Trophoblast cell (in vitro differentiated cells and primary cell): ENCODE results near the gene ITGA2B.

Experiments
- DNase-seq, 2 donors: peaks; one replicate each; pipeline ENCODE4 v3.0.0-alpha.2; 2016
- H2AFZ ChIP-seq: 2 replicates; pipeline ENCODE4 v1.6.1; 2013; ENCODE audit warnings: low read length, moderate library complexity, mild to moderate bottlenecking; ENCODE audit not compliant: insufficient read depth, poor library complexity
- H2AK5ac ChIP-seq: 2 replicates; pipeline ENCODE4 v1.6.1; 2013; ENCODE audit warnings: mild to moderate bottlenecking, low read length
- H2BK120ac ChIP-seq: 2 replicates; pipeline ENCODE4 v1.6.1; 2013; ENCODE audit warnings: low read length, mild to moderate bottlenecking, moderate library complexity; ENCODE audit not compliant: insufficient read depth, poor library complexity
- H2BK12ac ChIP-seq: 2 replicates; pipeline ENCODE4 v1.6.1; 2013; ENCODE audit warnings: mild to moderate bottlenecking, low read length, moderate library complexity
- H2BK5ac ChIP-seq: 2 replicates; pipeline ENCODE4 v1.6.1; 2013; ENCODE audit warnings: low read length, low read depth, moderate library complexity, mild to moderate bottlenecking; ENCODE audit not compliant: poor library complexity
- H3K14ac ChIP-seq: 2 replicates; pipeline ENCODE4 v1.6.1; 2013; ENCODE audit warnings: mild to moderate bottlenecking, low read length
- H3K18ac ChIP-seq: 2 replicates; pipeline ENCODE4 v1.6.1; 2013; ENCODE audit warnings: mild to moderate bottlenecking, low read length
- H3K23ac ChIP-seq: 2 replicates; pipeline ENCODE4 v1.6.1; 2013; ENCODE audit warnings: low read length
- H3K27ac ChIP-seq: 2 replicates; pipeline ENCODE4 v1.5.1; 2013; ENCODE audit warnings: low read depth, mild to moderate bottlenecking, inconsistent platforms, low read length, moderate library complexity
- H3K27me3 ChIP-seq: 2 replicates; pipeline ENCODE4 v1.6.1; 2013; ENCODE audit warnings: inconsistent platforms, mild to moderate bottlenecking, low read length, moderate library complexity; ENCODE audit not compliant: insufficient read depth
- H3K36me3 ChIP-seq, 2 experiments: 1 replicate in 1 of 2; 2 replicates in 1 of 2; pipeline ENCODE4 v1.6.1; 2013; ENCODE audit warnings: low read length in 2 of 2, mild to moderate bottlenecking in 2 of 2, moderate library complexity in 1 of 2; ENCODE audit not compliant: insufficient read depth in 2 of 2, control insufficient read depth in 1 of 2
- H3K4ac ChIP-seq: 2 replicates; pipeline ENCODE4 v1.6.1; 2013; ENCODE audit warnings: low read depth, mild to moderate bottlenecking, low read length, moderate library complexity
- H3K4me1 ChIP-seq, 2 experiments: 1 replicate in 1 of 2; 2 replicates in 1 of 2; pipeline ENCODE4 v1.6.1; 2013; ENCODE audit warnings: low read length in 2 of 2, mild to moderate bottlenecking in 2 of 2, moderate library complexity in 1 of 2; ENCODE audit not compliant: insufficient read depth in 2 of 2, control insufficient read depth in 1 of 2
- H3K4me2 ChIP-seq: 2 replicates; pipeline ENCODE4 v1.6.1; 2013; ENCODE audit warnings: inconsistent platforms, mild to moderate bottlenecking, low read length, moderate library complexity
- H3K4me3 ChIP-seq: 2 replicates; pipeline ENCODE4 v1.5.1; 2013; ENCODE audit warnings: mild to moderate bottlenecking, low read depth, low read length, inconsistent platforms
- H3K79me1 ChIP-seq: one replicate; pipeline ENCODE4 v1.6.1; 2013; ENCODE audit warnings: low read length
- H3K79me2 ChIP-seq: 2 replicates; pipeline ENCODE4 v1.6.1; 2013; ENCODE audit warnings: low read length, mild to moderate bottlenecking; ENCODE audit not compliant: control insufficient read depth, insufficient read depth, poor library complexity
- H3K9ac ChIP-seq: 2 replicates; pipeline ENCODE4 v1.6.1; 2013; ENCODE audit warnings: mild to moderate bottlenecking, low read length
- H3K9me3 ChIP-seq: 2 replicates; pipeline ENCODE4 v1.6.1; 2013; ENCODE audit warnings: low read depth, mild to moderate bottlenecking, control low read depth, inconsistent platforms, low read length; ENCODE audit not compliant: insufficient read depth
- H4K12ac ChIP-seq: 2 replicates; pipeline ENCODE4 v1.6.1; 2013; ENCODE audit warnings: low read depth, mild to moderate bottlenecking, low read length, moderate library complexity
- H4K8ac ChIP-seq: 2 replicates; pipeline ENCODE4 v1.6.1; 2013; ENCODE audit warnings: low read depth, mild to moderate bottlenecking, low read length, moderate library complexity
- H4K91ac ChIP-seq: one replicate; pipeline ENCODE4 v1.6.1; 2013; ENCODE audit warnings: low read depth, mild to moderate bottlenecking, low read length, moderate library complexity
- WGBS: extraction: QIAGEN DNeasy Blood & Tissue Kit; methylation state at CpG from one replicate; pipeline ENCODE4 v1.1.7; 2013; ENCODE audit warnings: missing lambda C conversion rate; ENCODE audit not compliant: insufficient read length, insufficient coverage; ENCODE audit errors: extremely low coverage; 5-methylcytosine and 5-hydroxymethylcytosine counted together

Gene ITGA2B

DNA sequence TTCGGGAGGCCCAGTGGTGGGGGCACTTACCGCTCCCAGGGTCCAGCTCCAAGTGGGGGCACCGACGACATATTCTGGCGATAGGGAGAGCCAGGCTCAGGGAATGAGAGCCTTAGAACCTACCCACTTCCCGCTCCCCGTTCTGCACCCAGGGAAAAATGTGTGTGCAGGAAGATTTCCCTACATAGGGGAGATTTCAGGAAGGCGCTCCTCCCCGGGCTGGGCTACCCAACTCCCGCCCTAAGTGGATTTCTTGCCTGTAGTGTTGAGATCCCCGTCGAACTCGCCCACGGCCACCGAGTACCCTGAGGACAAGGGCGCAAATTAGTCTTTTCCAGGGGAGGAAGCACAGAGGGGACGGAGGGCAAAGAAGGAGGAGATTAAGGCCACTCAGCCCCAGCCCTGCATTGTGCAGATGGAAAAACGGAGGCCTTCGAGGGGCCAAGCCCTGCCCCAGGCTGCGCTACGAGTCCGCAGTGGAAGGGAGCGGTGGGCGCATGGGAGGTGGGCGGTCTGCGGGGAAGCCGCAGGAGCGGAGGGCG is 5.1 kb downstream of the ITGA2B start:
- no CpG with 5 or more reads among the region's 29 CpGs for WGBS
- Histone ChIP-seq H2BK120ac (no peak overlapping the region), H2BK12ac (no peak overlapping the region), H4K91ac (no peak overlapping the region), H2AFZ (peak overlapping the region; percentile 59), H3K27me3 (peaks cover 22% of the 10 kb centered on the region), H3K4me3 (no peak overlapping the region), H4K8ac (no peak overlapping the region), H3K23ac (no peak overlapping the region), H3K27ac (no peak overlapping the region), H3K4ac (no peak overlapping the region), H4K12ac (no peak overlapping the region), H2AK5ac (no peak overlapping the region), H3K79me1 (peaks cover 2% of the 10 kb centered on the region), H3K4me1 (peaks cover 7 to 13% of the 10 kb centered on the region in 2 experiments), H3K4me2 (peak overlapping the region; percentile 66), H3K14ac (no peak overlapping the region), H3K9me3 (peaks cover 7% of the 10 kb centered on the region), H3K18ac (no peak overlapping the region), H2BK5ac (no peak overlapping the region), H3K79me2 (no peaks in the 10 kb centered on the region), H3K9ac (peak overlapping the region; percentile 40), H3K36me3 (no peaks in the 10 kb centered on the region)
- DNase-seq, result no peak

DNA sequence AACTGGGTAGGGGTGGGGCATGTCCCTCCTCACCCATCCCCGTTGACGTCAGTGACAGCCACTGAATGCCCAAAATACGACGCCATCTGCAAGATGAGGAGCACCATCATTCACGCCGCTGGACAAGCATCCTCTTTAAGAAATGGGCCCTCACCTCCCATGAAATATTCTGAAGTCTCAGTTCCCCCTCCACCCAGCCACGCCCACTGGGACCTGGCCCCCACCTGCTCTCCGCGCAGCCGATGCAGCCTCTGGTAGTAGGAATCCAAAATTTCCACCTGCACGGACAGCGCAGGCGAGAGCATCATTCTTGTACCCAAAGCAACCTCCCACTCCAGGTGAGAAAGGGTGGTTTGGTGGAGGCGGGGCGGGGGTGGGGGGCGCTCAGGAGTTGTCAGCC is 5.6 kb downstream of the ITGA2B start:
- no peak for DNase-seq
- H4K8ac ChIP-seq, result no peak overlapping the region
- no peak overlapping the region for H3K14ac ChIP-seq
- H3K79me1 ChIP-seq, result peaks cover 2% of the 10 kb centered on the region
- H4K91ac ChIP-seq, result no peak overlapping the region
- H3K23ac ChIP-seq, result no peak overlapping the region
- no peak overlapping the region for H3K4ac ChIP-seq
- peaks cover 22% of the 10 kb centered on the region for H3K27me3 ChIP-seq
- H2BK12ac ChIP-seq, result no peak overlapping the region
- no peak overlapping the region for H3K4me2 ChIP-seq
- H2BK120ac ChIP-seq, result no peak overlapping the region
- H4K12ac ChIP-seq, result no peak overlapping the region
- no peak overlapping the region for H2AFZ ChIP-seq
- H2BK5ac ChIP-seq, result no peak overlapping the region
- H3K27ac ChIP-seq, result no peak overlapping the region
- peaks cover 7% of the 10 kb centered on the region for H3K9me3 ChIP-seq
- no peak overlapping the region for H3K18ac ChIP-seq
- H3K4me3 ChIP-seq, result no peak overlapping the region
- peaks cover 7 to 13% of the 10 kb centered on the region in 2 experiments for H3K4me1 ChIP-seq
- WGBS, result no CpG with 5 or more reads among the region's 16 CpGs
- H3K36me3 ChIP-seq, result no peaks in the 10 kb centered on the region
- no peak overlapping the region for H2AK5ac ChIP-seq
- no peak overlapping the region for H3K9ac ChIP-seq
- no peaks in the 10 kb centered on the region for H3K79me2 ChIP-seq

DNA sequence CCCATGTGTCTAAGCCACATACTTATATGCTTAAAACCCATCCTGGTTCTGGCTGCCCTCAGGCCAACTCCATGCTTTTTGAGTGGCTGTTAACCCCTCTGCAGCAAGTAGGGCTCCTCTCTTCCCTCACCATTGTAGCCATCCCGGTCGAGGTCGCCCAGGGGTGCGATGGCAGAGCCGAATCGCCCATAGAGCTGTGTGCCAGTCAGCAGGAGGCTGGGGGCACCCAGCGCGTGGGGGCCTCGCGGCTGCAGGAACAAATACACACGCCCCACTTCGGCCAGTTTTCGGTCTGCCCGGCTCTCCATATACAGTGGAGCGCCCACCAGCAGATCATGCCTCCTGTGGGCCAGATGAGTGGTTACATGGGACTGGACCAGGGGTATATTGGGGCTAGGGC is 6.1 kb downstream of the ITGA2B start:
- H2BK5ac ChIP-seq, result no peak overlapping the region
- H2AFZ ChIP-seq, result no peak overlapping the region
- no peak overlapping the region for H3K27ac ChIP-seq
- H3K9me3 ChIP-seq, result peaks cover 7% of the 10 kb centered on the region
- no CpG with 5 or more reads among the region's 15 CpGs for WGBS
- no peak overlapping the region for H3K23ac ChIP-seq
- no peak overlapping the region for H3K9ac ChIP-seq
- no peak overlapping the region for H3K4me2 ChIP-seq
- no peak overlapping the region for H2BK120ac ChIP-seq
- H2AK5ac ChIP-seq, result no peak overlapping the region
- no peak overlapping the region for H3K4me3 ChIP-seq
- peaks cover 7 to 13% of the 10 kb centered on the region in 2 experiments for H3K4me1 ChIP-seq
- no peak overlapping the region for H3K18ac ChIP-seq
- peaks cover 22% of the 10 kb centered on the region for H3K27me3 ChIP-seq
- no peaks in the 10 kb centered on the region for H3K36me3 ChIP-seq
- no peak overlapping the region for H4K91ac ChIP-seq
- H3K79me1 ChIP-seq, result peaks cover 2% of the 10 kb centered on the region
- H4K12ac ChIP-seq, result no peak overlapping the region
- no peak overlapping the region for H3K14ac ChIP-seq
- H2BK12ac ChIP-seq, result no peak overlapping the region
- H4K8ac ChIP-seq, result no peak overlapping the region
- H3K79me2 ChIP-seq, result no peaks in the 10 kb centered on the region
- H3K4ac ChIP-seq, result no peak overlapping the region
- DNase-seq, result no peak

DNA sequence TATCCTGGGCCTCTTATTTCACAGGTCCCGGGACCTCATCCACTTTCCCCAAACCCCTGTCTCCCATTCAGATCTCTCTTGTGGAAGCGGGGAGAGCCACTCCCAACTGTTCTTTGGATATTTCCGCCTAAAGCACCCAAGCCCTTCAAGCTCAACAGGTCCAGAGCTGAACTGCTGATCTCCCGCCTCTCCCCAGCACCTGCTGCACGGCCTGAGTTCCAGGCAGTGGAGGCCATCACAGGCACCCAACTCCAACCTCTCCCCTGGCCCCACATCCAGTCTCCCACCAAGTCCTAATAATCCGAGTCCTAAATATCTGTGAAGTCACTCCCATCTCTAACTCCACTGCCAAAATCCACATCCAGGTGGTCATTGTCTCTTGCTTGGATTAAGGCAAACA is 6.5 kb downstream of the ITGA2B start:
- peaks cover 2% of the 10 kb centered on the region for H3K79me1 ChIP-seq
- no peak overlapping the region for H3K23ac ChIP-seq
- no peak overlapping the region for H3K4me3 ChIP-seq
- H3K79me2 ChIP-seq, result no peaks in the 10 kb centered on the region
- H3K36me3 ChIP-seq, result no peaks in the 10 kb centered on the region
- no peak overlapping the region for H3K27ac ChIP-seq
- peaks cover 10% of the 10 kb centered on the region for H3K9me3 ChIP-seq
- H4K91ac ChIP-seq, result no peak overlapping the region
- H3K4ac ChIP-seq, result no peak overlapping the region
- H2BK120ac ChIP-seq, result no peak overlapping the region
- no peak overlapping the region for H4K12ac ChIP-seq
- no peak overlapping the region for H2BK12ac ChIP-seq
- H3K14ac ChIP-seq, result no peak overlapping the region
- no peak overlapping the region for H2AK5ac ChIP-seq
- peaks cover 7 to 13% of the 10 kb centered on the region in 2 experiments for H3K4me1 ChIP-seq
- no peak overlapping the region for H2BK5ac ChIP-seq
- H3K18ac ChIP-seq, result no peak overlapping the region
- no CpG with 5 or more reads among the region's 6 CpGs for WGBS
- H4K8ac ChIP-seq, result no peak overlapping the region
- no peak overlapping the region for H3K9ac ChIP-seq
- H3K27me3 ChIP-seq, result peaks cover 22% of the 10 kb centered on the region
- no peak for DNase-seq
- no peak overlapping the region for H2AFZ ChIP-seq
- no peak overlapping the region for H3K4me2 ChIP-seq
